Activated naive CD8-positive, alpha-beta T cell (primary cell): ENCODE results near the gene AKR7A3.
A peak's percentile ranks its signal among the peaks of the same experiment; 100 is the strongest.
"Not testable (repeated sequence)": the region's sequence is repeated elsewhere in the genome, so short reads cannot be mapped to it uniquely, and the experiment has no call there.

Experiments used
- H3K27ac Mint-ChIP-seq: one replicate; pipeline ENCODE4 v1.8.0; 2021; ENCODE audit warnings: mixed read lengths
- H3K27me3 Mint-ChIP-seq: one replicate; pipeline ENCODE4 v1.8.0; 2021; ENCODE audit warnings: mixed read lengths
- H3K36me3 Mint-ChIP-seq: one replicate; pipeline ENCODE4 v1.8.0; 2021; ENCODE audit warnings: mixed read lengths
- H3K4me1 Mint-ChIP-seq: one replicate; pipeline ENCODE4 v1.8.0; 2021; ENCODE audit warnings: low read depth, mixed read lengths
- H3K4me3 Mint-ChIP-seq: one replicate; pipeline ENCODE4 v1.8.0; 2021; ENCODE audit warnings: mild to moderate bottlenecking, mixed read lengths
- H3K9me3 Mint-ChIP-seq: one replicate; pipeline ENCODE4 v1.8.0; 2021; ENCODE audit warnings: low read depth, mixed read lengths

The AKR7A3 gene

DNA sequence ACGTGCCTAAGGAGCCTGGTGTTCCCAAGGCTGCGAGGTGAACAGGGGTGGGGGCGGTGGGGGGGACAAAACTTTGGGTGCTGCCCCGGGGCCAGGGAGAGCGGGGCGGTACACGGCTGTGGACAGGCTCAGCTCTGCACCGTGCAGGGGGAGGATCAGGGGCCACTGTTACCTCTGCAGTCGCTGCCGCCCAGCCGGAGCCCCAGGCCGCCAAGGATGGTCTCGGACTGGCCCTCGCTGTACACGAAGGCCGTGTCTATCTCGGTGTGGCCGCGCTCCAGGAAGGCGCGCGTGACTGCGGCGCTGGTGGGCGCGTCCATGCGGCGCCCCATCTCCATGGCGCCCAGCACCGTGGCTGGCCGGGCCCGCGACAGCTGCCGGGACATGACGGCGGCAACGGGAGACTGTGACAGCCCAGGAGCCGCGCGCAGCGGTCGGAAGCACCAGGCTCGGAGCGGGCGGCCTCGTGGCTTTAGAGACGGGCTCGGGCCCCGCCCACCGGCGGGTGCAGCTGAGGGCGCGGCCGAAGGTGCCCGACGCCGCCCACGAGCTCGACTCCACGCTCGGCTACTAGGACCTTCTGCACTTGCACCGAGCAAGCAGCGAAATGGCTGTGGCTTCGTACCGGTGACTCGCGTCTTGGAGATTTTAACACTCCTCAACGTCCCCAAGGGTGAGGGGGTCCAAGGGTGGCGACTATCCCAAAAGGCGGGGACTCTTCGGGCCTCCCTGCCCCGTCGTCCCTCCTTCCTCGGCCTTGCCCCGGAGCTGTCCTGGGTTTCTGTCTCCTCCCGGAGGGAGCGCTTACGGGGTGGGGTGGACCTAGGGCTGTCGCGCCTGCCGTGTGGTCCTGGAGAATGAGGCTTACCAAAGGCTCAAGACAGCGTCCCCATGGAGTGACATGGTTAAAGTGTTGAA is at the start of gene AKR7A3:
TSS of gene AKR7A3 (minus strand) at position 447 of the 918 bp plus-strand sequence. CDS start at position 386, 61 bp downstream.
- peak within 1 kb of the TSS; percentile 77 for H3K4me3 Mint-ChIP-seq
- not testable (repeated sequence) for H3K4me1 Mint-ChIP-seq, H3K27ac Mint-ChIP-seq, H3K27me3 Mint-ChIP-seq, H3K9me3 Mint-ChIP-seq
- peaks cover 12% of the 10 kb centered on the region for H3K36me3 Mint-ChIP-seq

DNA sequence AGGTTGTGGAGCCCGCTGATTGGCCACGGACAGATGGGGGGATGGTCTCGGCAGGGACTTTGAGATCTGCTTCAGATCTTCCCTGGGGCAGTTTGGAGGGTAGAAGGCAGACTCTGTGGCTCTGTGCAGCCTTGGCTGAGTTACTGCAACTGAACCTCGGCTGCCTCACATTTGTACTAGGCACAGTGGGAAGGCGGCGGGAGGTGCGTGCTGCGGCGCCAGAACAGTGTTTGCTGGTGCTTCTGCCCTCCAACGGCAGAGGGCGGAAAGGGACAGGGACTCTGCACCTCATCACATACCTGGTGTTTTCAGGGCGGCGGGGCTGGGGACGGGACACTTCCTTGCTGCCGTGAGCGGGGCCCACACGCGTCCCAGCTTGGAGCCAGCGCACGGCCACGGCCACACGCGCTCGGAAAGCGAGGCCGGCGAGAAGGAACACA is 49.8 kb upstream of the AKR7A3 start:
- no peaks in the 10 kb centered on the region for H3K27me3 Mint-ChIP-seq
- H3K9me3 Mint-ChIP-seq, result no peaks in the 10 kb centered on the region
- H3K27ac Mint-ChIP-seq, result no peak overlapping the region
- peaks cover 20% of the 10 kb centered on the region for H3K4me1 Mint-ChIP-seq
- no peak overlapping the region for H3K4me3 Mint-ChIP-seq
- H3K36me3 Mint-ChIP-seq, result no peaks in the 10 kb centered on the region

DNA sequence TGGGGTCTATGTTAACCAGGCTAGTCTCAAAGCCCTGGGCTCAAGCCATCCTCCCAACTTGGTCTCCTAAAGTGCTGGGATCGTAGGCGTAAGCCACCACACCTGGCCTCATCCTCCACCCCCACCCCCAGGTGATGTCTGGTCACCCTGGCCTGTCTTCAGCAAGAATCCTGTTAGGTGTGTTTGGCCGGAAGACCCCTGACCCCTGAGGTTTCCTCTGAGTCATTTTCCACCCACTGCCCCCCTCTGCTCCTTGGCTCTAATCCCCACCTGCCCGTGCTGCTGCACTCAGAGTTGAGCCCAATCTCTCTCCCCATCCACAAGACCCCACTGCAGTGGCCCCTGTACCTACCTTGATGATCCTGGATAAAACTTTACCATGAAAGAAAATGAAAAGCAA is 48.7 kb upstream of the AKR7A3 start:
- no peaks in the 10 kb centered on the region for H3K36me3 Mint-ChIP-seq
- H3K4me1 Mint-ChIP-seq, result peaks cover 20% of the 10 kb centered on the region
- no peak overlapping the region for H3K4me3 Mint-ChIP-seq
- no peaks in the 10 kb centered on the region for H3K9me3 Mint-ChIP-seq
- H3K27ac Mint-ChIP-seq, result peak overlapping the region; percentile 78
- no peaks in the 10 kb centered on the region for H3K27me3 Mint-ChIP-seq

DNA sequence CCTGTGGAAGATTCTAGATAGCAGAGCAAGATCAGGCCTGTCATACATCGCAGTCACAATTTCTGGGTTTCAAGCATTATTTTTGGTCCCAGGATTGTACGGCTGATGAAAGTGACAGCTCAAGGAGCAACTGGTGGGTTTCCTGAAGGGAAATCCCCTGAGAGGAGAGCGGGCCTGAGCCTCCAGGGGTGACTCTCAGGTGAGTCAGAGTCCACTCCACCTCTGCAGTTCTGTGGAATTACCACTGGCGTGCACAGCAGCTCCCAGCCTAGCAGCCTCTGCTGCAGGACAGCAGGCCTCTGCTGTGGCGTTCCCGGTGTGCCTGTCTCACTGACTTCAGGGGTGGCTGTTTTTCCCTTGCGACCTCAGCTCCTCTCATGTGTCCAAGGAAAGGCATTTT is 48.0 kb upstream of the AKR7A3 start:
- no peaks in the 10 kb centered on the region for H3K36me3 Mint-ChIP-seq
- peak overlapping the region; percentile 78 for H3K27ac Mint-ChIP-seq
- H3K4me3 Mint-ChIP-seq, result no peak overlapping the region
- peaks cover 19% of the 10 kb centered on the region for H3K4me1 Mint-ChIP-seq
- no peaks in the 10 kb centered on the region for H3K9me3 Mint-ChIP-seq
- H3K27me3 Mint-ChIP-seq, result no peaks in the 10 kb centered on the region

DNA sequence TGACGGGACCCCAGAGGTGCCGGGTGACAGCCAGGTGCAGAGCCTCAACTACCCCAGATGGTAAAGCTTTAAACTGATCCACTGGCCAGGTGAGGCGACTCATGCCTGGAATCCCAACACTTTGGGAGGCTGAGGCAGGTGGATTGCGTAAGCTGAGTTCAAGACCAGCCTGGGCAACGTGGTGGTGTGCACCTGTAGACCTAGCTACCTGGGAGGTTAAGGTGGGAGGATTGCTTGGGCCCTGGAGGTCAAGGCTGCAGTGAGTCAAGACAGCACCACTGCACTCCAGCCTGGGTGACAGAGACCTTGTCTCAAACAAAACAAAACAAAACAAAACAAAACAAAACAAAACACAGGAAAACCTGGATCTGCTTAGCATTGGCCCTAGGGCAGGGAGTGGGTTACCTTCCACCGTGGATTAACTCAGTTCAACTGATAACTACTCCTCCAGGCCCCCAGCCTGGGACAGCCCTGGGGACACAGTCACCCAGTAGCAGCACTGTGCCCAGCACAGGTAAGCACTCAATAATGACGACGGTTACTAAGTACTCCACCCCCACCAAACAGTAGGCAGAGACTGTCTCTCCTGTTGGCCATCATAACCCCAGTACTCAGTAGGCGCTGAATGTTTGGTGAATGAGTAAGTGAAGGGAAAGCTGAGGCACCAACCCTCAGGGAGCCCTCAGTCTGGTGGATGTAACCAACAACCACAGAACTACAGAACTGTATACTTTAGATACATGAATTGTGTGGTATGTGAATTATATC is 45.2 kb upstream of the AKR7A3 start:
- Mint-ChIP-seq H3K27me3 (no peaks in the 10 kb centered on the region), H3K27ac (no peak overlapping the region), H3K4me3 (no peak overlapping the region), H3K4me1 (peaks cover 16% of the 10 kb centered on the region), H3K36me3 (no peaks in the 10 kb centered on the region), H3K9me3 (no peaks in the 10 kb centered on the region)

DNA sequence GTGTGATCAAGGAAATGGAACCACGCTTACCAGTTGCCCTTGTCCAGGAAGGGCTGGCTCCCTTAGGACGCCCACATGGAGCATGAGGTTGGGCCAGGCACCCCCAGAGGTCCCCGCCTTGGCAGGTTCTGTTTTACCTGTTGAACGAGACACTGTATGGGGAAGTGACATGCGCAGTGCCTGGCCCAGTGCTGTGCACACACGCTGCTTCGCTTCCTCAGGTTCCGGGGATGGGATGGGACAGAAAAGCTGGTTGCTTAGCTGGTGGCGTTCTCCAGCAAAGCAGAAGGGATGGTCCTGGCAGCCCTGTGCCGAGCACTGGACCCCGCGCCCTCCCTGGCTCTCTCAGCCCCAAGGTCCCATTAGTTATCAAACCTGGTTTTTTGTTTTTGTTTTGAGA is 44.3 kb upstream of the AKR7A3 start:
- Mint-ChIP-seq H3K9me3 (no peaks in the 10 kb centered on the region), H3K4me1 (peaks cover 16% of the 10 kb centered on the region), H3K4me3 (no peak overlapping the region), H3K36me3 (no peaks in the 10 kb centered on the region), H3K27me3 (no peaks in the 10 kb centered on the region), H3K27ac (no peak overlapping the region)

DNA sequence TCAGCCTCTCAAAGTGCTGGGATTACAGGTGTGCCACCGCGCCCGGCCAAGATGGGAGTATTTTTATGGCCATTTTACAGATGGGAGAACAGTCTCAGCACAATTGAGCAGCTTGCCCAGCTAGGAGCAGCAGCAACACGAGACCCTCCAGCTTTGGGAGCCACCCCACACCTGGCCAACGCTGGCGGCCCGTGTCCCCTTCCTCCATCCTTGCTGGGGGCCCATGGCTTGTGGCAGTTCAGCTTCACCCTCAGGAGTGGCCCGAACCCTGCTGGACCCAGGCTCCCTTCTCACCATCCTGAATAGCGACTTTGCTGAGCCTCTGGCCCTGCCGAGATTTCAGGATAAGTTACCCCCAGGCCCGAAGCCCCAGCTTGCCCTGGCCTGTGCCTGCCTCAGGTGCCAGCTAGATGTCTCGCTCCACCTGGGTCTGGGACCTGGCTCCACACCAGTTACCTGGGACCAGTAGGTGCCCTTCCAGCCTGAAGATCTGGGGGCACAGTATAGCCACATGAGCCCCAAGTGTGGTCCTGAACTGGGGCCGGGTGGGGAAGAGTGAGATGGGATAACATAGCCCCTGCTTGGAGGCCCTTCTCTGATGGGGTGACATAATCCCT is 42.8 kb upstream of the AKR7A3 start:
- no peaks in the 10 kb centered on the region for H3K27me3 Mint-ChIP-seq
- H3K9me3 Mint-ChIP-seq, result no peaks in the 10 kb centered on the region
- no peaks in the 10 kb centered on the region for H3K36me3 Mint-ChIP-seq
- no peak overlapping the region for H3K27ac Mint-ChIP-seq
- H3K4me3 Mint-ChIP-seq, result no peak overlapping the region
- H3K4me1 Mint-ChIP-seq, result peaks cover 4% of the 10 kb centered on the region

DNA sequence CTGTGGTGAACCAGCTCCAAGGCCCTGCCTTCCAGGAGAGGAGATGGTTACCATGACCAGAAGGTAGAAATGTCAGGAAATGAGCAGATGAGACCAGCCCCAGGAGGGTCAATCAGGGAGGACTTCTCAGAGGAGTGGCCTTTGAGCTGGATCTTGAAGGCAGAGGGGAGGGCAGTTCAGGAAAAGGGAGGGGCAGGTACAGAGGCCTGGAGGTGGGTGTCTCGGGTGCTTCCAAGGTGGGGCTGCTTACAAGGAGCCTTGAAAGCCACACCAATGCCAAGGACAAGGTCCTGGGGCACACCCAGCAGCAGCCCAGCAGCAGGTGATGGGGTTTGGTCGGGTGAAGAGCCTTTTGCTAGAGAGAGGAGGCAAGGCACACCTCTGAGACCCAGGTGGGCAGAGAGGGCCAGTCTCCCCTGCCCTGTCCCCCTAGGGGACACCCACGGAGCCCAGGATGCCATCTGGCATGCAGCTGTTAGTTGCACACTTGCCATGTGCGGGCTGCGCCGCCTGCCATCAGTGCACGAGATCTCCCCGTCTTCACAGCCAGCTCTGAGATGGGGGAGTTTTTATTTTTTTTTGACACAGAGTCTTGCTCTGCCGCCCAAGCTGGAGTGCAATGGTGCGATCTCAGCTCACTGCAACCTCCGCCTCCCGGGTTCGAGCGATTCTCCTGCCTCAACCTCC is 42.0 kb upstream of the AKR7A3 start:
- H3K27ac Mint-ChIP-seq, result no peak overlapping the region
- no peaks in the 10 kb centered on the region for H3K9me3 Mint-ChIP-seq
- no peaks in the 10 kb centered on the region for H3K4me1 Mint-ChIP-seq
- H3K27me3 Mint-ChIP-seq, result no peaks in the 10 kb centered on the region
- no peaks in the 10 kb centered on the region for H3K36me3 Mint-ChIP-seq
- H3K4me3 Mint-ChIP-seq, result no peak overlapping the region

DNA sequence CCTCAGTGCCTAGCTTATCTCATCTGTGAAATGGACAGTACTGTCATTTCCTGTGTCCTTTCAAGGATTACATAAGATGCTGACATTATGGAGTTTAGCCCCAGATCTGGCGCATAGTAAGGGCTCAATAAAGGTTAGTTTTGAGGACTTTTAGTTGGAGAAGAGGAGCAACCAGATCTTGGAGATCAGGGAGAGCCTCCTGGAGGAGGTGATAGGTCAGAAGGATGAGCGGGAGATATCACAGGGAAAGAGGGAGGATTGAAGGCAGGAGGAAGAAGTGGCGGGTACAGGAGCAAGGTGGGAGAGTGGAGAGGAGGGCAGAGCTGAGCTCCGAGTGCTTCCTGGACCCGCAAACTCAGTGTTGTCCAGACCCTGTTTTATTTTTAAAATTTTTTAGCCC is 41.0 kb upstream of the AKR7A3 start:
- Mint-ChIP-seq H3K27me3 (no peaks in the 10 kb centered on the region), H3K36me3 (no peaks in the 10 kb centered on the region), H3K27ac (no peak overlapping the region), H3K4me3 (no peak overlapping the region), H3K4me1 (no peaks in the 10 kb centered on the region), H3K9me3 (no peaks in the 10 kb centered on the region)

DNA sequence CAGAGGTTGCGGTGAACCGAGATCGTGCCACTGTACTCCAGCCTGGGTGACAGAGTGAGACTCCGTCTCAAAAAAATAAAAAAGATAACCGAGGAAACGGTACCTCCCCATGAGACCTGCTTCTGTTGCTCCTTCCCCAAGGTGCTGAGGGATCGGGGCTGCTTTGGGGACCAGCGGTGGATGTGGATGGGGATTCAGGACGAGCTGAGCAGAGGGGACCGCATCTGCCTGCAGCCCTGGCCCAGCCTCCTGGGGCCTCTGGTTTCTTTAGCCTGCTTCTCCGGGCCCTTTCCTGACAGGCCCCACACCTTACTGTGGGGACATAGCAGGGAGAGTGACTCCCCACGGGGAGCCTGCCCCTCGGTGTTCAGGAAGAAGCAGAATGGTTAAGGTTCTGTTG is 40.6 kb upstream of the AKR7A3 start:
- Mint-ChIP-seq H3K36me3 (no peaks in the 10 kb centered on the region), H3K4me3 (no peak overlapping the region), H3K27ac (no peak overlapping the region), H3K27me3 (no peaks in the 10 kb centered on the region), H3K4me1 (no peaks in the 10 kb centered on the region), H3K9me3 (no peaks in the 10 kb centered on the region)

DNA sequence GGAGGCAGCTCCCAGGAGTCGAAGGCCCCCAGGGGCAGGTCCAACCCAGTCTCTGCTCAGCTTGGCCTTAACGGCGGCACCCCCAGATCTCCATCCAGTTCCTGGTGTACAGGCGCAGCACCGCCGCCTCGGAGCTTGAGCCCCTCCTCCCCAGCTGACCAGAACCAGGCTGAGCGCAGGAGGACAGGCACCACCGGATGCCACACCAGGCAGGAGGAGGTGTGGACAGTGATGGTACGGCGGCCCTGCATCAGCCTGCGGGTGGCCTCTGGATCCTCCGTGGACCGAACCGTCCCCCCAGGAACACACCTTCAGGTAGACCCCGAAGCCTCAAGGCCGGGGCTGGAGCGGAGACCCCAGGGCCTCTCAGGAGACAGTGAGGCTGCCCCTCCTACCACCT is 39.9 kb upstream of the AKR7A3 start:
- no peak overlapping the region for H3K4me3 Mint-ChIP-seq
- no peaks in the 10 kb centered on the region for H3K4me1 Mint-ChIP-seq
- H3K9me3 Mint-ChIP-seq, result no peaks in the 10 kb centered on the region
- H3K27me3 Mint-ChIP-seq, result no peaks in the 10 kb centered on the region
- no peak overlapping the region for H3K27ac Mint-ChIP-seq
- H3K36me3 Mint-ChIP-seq, result peaks cover 2% of the 10 kb centered on the region

DNA sequence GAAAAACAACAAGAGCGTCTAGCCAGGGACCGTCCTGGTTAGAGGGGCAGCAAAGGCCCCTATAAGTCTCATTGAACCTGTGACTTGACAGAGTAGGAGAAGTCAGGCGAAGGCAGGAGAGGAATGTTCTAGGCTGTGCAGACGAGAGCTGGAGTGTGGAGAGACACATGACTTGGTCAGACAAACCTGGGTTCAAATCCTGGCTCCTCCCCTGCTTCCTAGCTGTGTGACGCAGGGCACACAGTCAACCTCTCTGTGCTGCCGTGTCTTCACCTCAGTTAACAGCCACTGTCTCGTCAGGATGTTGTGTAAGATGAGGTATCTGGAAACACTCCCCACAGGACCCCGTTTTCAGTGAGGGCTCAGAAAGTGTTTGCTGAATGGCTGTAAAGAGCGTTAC is 39.2 kb upstream of the AKR7A3 start:
- Mint-ChIP-seq H3K9me3 (no peaks in the 10 kb centered on the region), H3K4me3 (no peak overlapping the region), H3K4me1 (no peaks in the 10 kb centered on the region), H3K27me3 (no peaks in the 10 kb centered on the region), H3K36me3 (peaks cover 2% of the 10 kb centered on the region), H3K27ac (no peak overlapping the region)

DNA sequence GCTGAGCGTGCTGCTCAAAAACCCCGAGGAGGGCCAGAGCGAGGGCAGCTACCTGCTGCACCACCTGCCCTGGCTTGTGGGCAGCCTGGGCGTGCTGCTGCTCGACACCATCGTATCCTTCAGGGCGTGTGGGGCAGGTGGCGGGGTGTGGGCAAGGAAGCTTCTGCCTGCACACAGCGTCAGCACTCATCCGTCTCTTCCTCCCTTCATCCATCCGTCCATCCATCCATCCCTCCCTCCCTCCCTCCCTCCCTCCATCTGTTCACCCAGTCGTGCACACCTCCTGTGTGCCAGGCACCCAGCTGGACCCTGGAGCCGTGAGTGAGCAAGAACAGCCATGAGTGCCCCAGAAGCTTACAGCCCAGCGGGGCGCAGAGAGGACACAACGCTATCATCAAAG is 38.7 kb upstream of the AKR7A3 start:
- Mint-ChIP-seq H3K9me3 (no peaks in the 10 kb centered on the region), H3K4me3 (no peak overlapping the region), H3K36me3 (peaks cover 2% of the 10 kb centered on the region)

DNA sequence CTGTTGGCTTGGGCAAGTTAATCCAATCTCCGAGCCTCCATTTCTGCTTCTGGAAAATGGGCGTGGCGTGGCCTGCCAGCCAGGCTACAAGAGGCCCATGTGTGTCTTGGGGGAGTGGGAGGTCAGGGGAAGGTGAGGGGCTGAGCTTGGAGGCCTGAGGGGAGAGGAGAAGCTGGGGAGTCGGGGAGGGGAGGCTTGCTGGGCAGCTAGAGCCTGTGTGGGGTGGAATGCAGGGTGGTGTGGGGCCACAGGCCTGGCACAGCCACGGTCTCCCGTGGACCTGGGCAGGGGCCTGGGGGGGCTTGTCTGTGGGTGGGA is 38.1 kb upstream of the AKR7A3 start:
- Mint-ChIP-seq H3K27me3 (no peaks in the 10 kb centered on the region), H3K9me3 (no peaks in the 10 kb centered on the region), H3K4me1 (no peaks in the 10 kb centered on the region), H3K4me3 (no peak overlapping the region), H3K27ac (no peak overlapping the region), H3K36me3 (peaks cover 2% of the 10 kb centered on the region)

More for the DNA sequence above, 38.7 kb upstream of the AKR7A3 start:
- Mint-ChIP-seq H3K27me3 (no peaks in the 10 kb centered on the region), H3K27ac (no peak overlapping the region), H3K4me1 (no peaks in the 10 kb centered on the region)
